Lung (tissue), 12 donors: ENCODE results near the gene MYO16. TPM values are rescaled to one million over a fixed set of nuclear protein-coding genes. Genes with fewer than 3 reads are reported as not detected.

Experiments used
- ATAC-seq: fragments of 200-7000 bp; cut with Tn5 transposase; one replicate; pipeline ENCODE4 v1.9.1; 2020; ENCODE audit warnings: moderate number of reproducible peaks; ENCODE audit not compliant: insufficient read depth, low FRiP score
- DNase-seq, 3 donors: peaks; one replicate each; pipeline ENCODE4 v3.0.0-alpha.2; 2013 to 2017
- H3K27ac ChIP-seq, 2 donors: one replicate each; pipeline ENCODE4 v1.5.1; 2013; ENCODE audit warnings: mild to moderate bottlenecking in 2 of 2, moderate library complexity in 2 of 2, control low read depth in 1 of 2, inconsistent platforms in 1 of 2, low read depth in 1 of 2, low read length in 1 of 2
- H3K27me3 ChIP-seq, 3 donors: one replicate each; pipeline ENCODE4 v1.5.1; 2013; ENCODE audit warnings: low read length in 2 of 3; ENCODE audit not compliant: control insufficient read depth in 3 of 3, insufficient read depth in 3 of 3
- H3K36me3 ChIP-seq, 4 donors: one replicate each; pipeline ENCODE4 v1.5.1; 2013; ENCODE audit warnings: low read length in 4 of 4, mild to moderate bottlenecking in 1 of 4, moderate library complexity in 1 of 4; ENCODE audit not compliant: control insufficient read depth in 4 of 4, insufficient read depth in 4 of 4
- H3K4me1 ChIP-seq, 5 donors: one replicate each; pipeline ENCODE4 v1.5.1; 2013; ENCODE audit warnings: low read length in 5 of 5, mild to moderate bottlenecking in 2 of 5, moderate library complexity in 1 of 5; ENCODE audit not compliant: control insufficient read depth in 5 of 5, insufficient read depth in 5 of 5
- H3K4me3 ChIP-seq: one replicate; pipeline ENCODE4 v1.5.1; 2013; ENCODE audit warnings: mild to moderate bottlenecking, control low read depth, moderate library complexity
- H3K9ac ChIP-seq, 2 donors: one replicate each; pipeline ENCODE4 v1.5.1; 2013; ENCODE audit warnings: low read length in 2 of 2, control low read depth in 1 of 2; ENCODE audit not compliant: insufficient read depth in 1 of 2
- H3K9me3 ChIP-seq, 4 donors: one replicate each; pipeline ENCODE4 v1.5.1; 2013; ENCODE audit warnings: low read length in 3 of 4, mild to moderate bottlenecking in 1 of 4, moderate library complexity in 1 of 4; ENCODE audit not compliant: control insufficient read depth in 4 of 4, insufficient read depth in 3 of 4
- WGBS, 2 donors: extraction: QIAGEN DNeasy Blood & Tissue Kit; methylation state at CpG; one replicate each; pipeline ENCODE4 v1.1.7; 2013; 5-methylcytosine and 5-hydroxymethylcytosine counted together
- polyA plus RNA-seq, 2 donors: library from polyadenylated mRNA; stranded (reverse); fragments of 200-250 nt; gene quantifications; one replicate each; pipeline ENCODE4 v1.2.1, GENCODE V29; 2013
- total RNA-seq, 2 donors: library from RNA; depleted of rRNA in 1 of 2; stranded (reverse); fragments of >200 nt in 1 of 2; gene quantifications; one replicate each; pipeline ENCODE4 v1.2.1, GENCODE V29; 2014 to 2021
- TF ChIP-seq, protein P1 (sequence below): IDR thresholded peaks from 2 replicates; pipeline ENCODE4 v1.5.1; 2012; ENCODE audit warnings: mild to moderate bottlenecking; ENCODE audit errors: control extremely low read depth, extremely low read depth
- donor health status: control.
- donor health status: control.
- donor health status: Bipolar disorder and iron deficiency.
- donor health status: healthy.
- donor health status: DM: yes; HTN: yes; CAD: no.

Gene MYO16
- total and polyA plus RNA-seq, 4 donors: 0.12 to 13.8 (median 0.88) TPM

- H3K27ac ChIP-seq: no peak overlapping the region
- no peak overlapping the region for H3K9ac ChIP-seq
- DNase-seq: no peak
- WGBS, 2 donors: 88 to 89% methylated on average over 2 of the region's 2 CpGs
- peaks cover 0 to 1% (median 0%) of the 10 kb centered on the region in 5 donors for H3K4me1 ChIP-seq
- H3K36me3 ChIP-seq: no peaks in the 10 kb centered on the region
- TF ChIP-seq, protein P1, sequence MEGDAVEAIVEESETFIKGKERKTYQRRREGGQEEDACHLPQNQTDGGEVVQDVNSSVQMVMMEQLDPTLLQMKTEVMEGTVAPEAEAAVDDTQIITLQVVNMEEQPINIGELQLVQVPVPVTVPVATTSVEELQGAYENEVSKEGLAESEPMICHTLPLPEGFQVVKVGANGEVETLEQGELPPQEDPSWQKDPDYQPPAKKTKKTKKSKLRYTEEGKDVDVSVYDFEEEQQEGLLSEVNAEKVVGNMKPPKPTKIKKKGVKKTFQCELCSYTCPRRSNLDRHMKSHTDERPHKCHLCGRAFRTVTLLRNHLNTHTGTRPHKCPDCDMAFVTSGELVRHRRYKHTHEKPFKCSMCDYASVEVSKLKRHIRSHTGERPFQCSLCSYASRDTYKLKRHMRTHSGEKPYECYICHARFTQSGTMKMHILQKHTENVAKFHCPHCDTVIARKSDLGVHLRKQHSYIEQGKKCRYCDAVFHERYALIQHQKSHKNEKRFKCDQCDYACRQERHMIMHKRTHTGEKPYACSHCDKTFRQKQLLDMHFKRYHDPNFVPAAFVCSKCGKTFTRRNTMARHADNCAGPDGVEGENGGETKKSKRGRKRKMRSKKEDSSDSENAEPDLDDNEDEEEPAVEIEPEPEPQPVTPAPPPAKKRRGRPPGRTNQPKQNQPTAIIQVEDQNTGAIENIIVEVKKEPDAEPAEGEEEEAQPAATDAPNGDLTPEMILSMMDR: no peak
- ATAC-seq: no peak
- H3K4me3 ChIP-seq: no peak overlapping the region
- no peaks in the 10 kb centered on the region for H3K27me3 ChIP-seq
- H3K9me3 ChIP-seq: peaks cover 0 to 4% (median 0%) of the 10 kb centered on the region in 4 donors
Observed at GRCh38 chr13:109209526-109209925, 580.1 kb downstream of the MYO16 start.

GRCh38 chr13:109211616-109212015 is 582.2 kb downstream of the MYO16 start:
- no peak overlapping the region for H3K9ac ChIP-seq
- H3K9me3 ChIP-seq: peaks cover 0 to 4% (median 0%) of the 10 kb centered on the region in 4 donors
- no peak overlapping the region for H3K27ac ChIP-seq
- DNase-seq: no peak
- ATAC-seq: no peak
- 69 to 71% methylated on average over 2 of the region's 2 CpGs for WGBS, 2 donors
- TF ChIP-seq, protein P1: no peak
- H3K27me3 ChIP-seq: no peaks in the 10 kb centered on the region
- no peaks in the 10 kb centered on the region for H3K36me3 ChIP-seq
- H3K4me3 ChIP-seq: no peak overlapping the region
- peaks cover 0 to 1% (median 0%) of the 10 kb centered on the region in 5 donors for H3K4me1 ChIP-seq

DNA sequence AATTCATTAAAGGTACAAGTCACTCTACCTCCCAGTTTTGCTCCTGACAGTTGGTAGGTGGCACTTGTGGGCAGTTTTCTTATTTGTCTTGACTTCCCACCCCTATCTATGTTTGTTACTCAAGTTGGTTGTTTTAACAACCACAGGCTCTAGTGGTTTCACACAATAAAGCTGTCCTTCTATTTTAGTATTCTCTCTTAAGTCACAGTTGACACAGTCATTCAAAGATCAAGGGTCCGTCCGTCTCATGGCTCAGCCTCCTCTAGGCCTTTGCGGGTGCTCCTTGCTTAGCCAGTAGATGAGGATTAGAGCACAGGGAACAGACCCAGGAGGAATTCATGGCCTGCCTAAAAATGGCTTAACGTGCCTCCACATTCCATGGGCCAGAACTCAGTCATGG is 583.2 kb downstream of the MYO16 start:
- no peak overlapping the region for H3K27ac ChIP-seq
- no peak for DNase-seq
- TF ChIP-seq, protein P1: no peak
- 83 to 97% methylated on average over 4 of the region's 4 CpGs for WGBS, 2 donors
- H3K9ac ChIP-seq: no peak overlapping the region
- H3K27me3 ChIP-seq: no peaks in the 10 kb centered on the region
- H3K9me3 ChIP-seq: peaks cover 0 to 4% (median 0%) of the 10 kb centered on the region in 4 donors
- ATAC-seq: no peak
- no peak overlapping the region for H3K4me3 ChIP-seq
- peaks cover 0 to 1% (median 0%) of the 10 kb centered on the region in 5 donors for H3K4me1 ChIP-seq
- H3K36me3 ChIP-seq: no peaks in the 10 kb centered on the region

- Histone ChIP-seq H3K27me3 (no peaks in the 10 kb centered on the region), H3K4me1 (peaks cover 0 to 1% (median 0%) of the 10 kb centered on the region in 5 donors), H3K4me3 (no peak overlapping the region), H3K9me3 (peaks cover 0 to 4% (median 0%) of the 10 kb centered on the region in 4 donors), H3K27ac (no peak overlapping the region), H3K36me3 (no peaks in the 10 kb centered on the region), H3K9ac (no peak overlapping the region)
- TF ChIP-seq, protein P1: no peak
- ATAC-seq: no peak
- 85 to 87% methylated on average over 5 of the region's 5 CpGs for WGBS, 2 donors
- no peak for DNase-seq
Observed at GRCh38 chr13:109213714-109214113, 584.3 kb downstream of the MYO16 start.
